Hematopoietic multipotent progenitor cell treated with erythropoietin and hydrocortisone succinate and interleukin-3 and kit ligand, for 15 days (in vitro differentiated cells): Measurements from ENCODE around the gene DSP.

Source experiments
- DNase-seq: peaks from one replicate; pipeline ENCODE4 v3.0.0-alpha.2; 2015; ENCODE audit warnings: low spot score

Gene DSP

GRCh38 chr6:7559651-7560385, 18.3 kb downstream of the DSP start:
- no peak for DNase-seq

GRCh38 chr6:7561153-7561964, 19.9 kb downstream of the DSP start:
- no peak for DNase-seq

- DNase-seq, result no peak
Observed at GRCh38 chr6:7562769-7563168, 21.3 kb downstream of the DSP start.

GRCh38 chr6:7566107-7566506, 24.6 kb downstream of the DSP start:
- no peak for DNase-seq

GRCh38 chr6:7566617-7567173, 25.2 kb downstream of the DSP start:
- no peak for DNase-seq

GRCh38 chr6:7568021-7568420, 26.6 kb downstream of the DSP start:
- no peak for DNase-seq

- DNase-seq, result no peak
Observed at GRCh38 chr6:7569082-7569481, 27.6 kb downstream of the DSP start.

- no peak for DNase-seq
Observed at GRCh38 chr6:7572213-7572943, 30.9 kb downstream of the DSP start.

GRCh38 chr6:7574500-7574899, 33.0 kb downstream of the DSP start:
- DNase-seq, result no peak

GRCh38 chr6:7578516-7578915, 37.0 kb downstream of the DSP start:
- no peak for DNase-seq

GRCh38 chr6:7578931-7579330, 37.5 kb downstream of the DSP start:
- DNase-seq, result no peak

GRCh38 chr6:7579851-7580250, 38.4 kb downstream of the DSP start:
- peak; percentile 59 for DNase-seq

GRCh38 chr6:7580537-7580926, 39.1 kb downstream of the DSP start:
- no peak for DNase-seq

GRCh38 chr6:7580927-7581618, 39.6 kb downstream of the DSP start:
- DNase-seq, result no peak

- DNase-seq, result no peak
Observed at GRCh38 chr6:7585287-7585930, 43.9 kb downstream of the DSP start.

GRCh38 chr6:7587631-7588100, 46.2 kb downstream of the DSP start:
- no peak for DNase-seq

- no peak for DNase-seq
Observed at GRCh38 chr6:7588506-7588905, 47.0 kb downstream of the DSP start.

- DNase-seq, result no peak
Observed at GRCh38 chr6:7589221-7589620, 47.8 kb downstream of the DSP start.

- peak; percentile 94 for DNase-seq
Observed at GRCh38 chr6:7589949-7590917, 48.8 kb downstream of the DSP start, which contains the start of gene SNRNP48. SNRNP48 (plus strand) TSS chr6:7590198; CDS start chr6:7590258, 60 bp downstream.

- peak; percentile 24 for DNase-seq
Observed at GRCh38 chr6:7590918-7591302, 49.4 kb downstream of the DSP start.
